GM12878 (cell line): ENCODE data around the gene UBL4B. TPM values are rescaled to one million over a fixed set of nuclear protein-coding genes. Genes with fewer than 3 reads are reported as not detected.

Experiments used
- BCL11A ChIP-seq: IDR thresholded peaks from 2 replicates; pipeline ENCODE4 v1.6.1; 2011; ENCODE audit warnings: low read depth, low read length
- BMI1 ChIP-seq: fragments of 450-650 bp; IDR thresholded peaks from 2 replicates; pipeline ENCODE4 v1.6.1; 2016; ENCODE audit warnings: mild to moderate bottlenecking, moderate library complexity, borderline replicate concordance
- CREB1 ChIP-seq: IDR thresholded peaks from 2 replicates; pipeline ENCODE4 v1.6.1; 2012; ENCODE audit warnings: low read depth, mild to moderate bottlenecking, inconsistent platforms
- DPF2 ChIP-seq: fragments of 450-650 bp; IDR thresholded peaks from 2 replicates; pipeline ENCODE4 v1.6.1; 2017; ENCODE audit warnings: mild to moderate bottlenecking
- E2F4 ChIP-seq: IDR thresholded peaks from 2 replicates; pipeline ENCODE4 v1.6.1; 2012; ENCODE audit warnings: low read depth, low read length, improper control_type of control experiment
- GABPA ChIP-seq: IDR thresholded peaks from 2 replicates; pipeline ENCODE4 v1.6.1; 2014; ENCODE audit warnings: antibody characterized with exemption, low read depth, mild to moderate bottlenecking, inconsistent platforms
- IKZF2 ChIP-seq, 2 experiments: fragments of 450-650 bp; IDR thresholded peaks; 2 replicates each; pipeline ENCODE4 v1.6.1; 2017; ENCODE audit warnings: mild to moderate bottlenecking in 2 of 2, moderate library complexity in 2 of 2
- NFIC ChIP-seq: IDR thresholded peaks from 2 replicates; pipeline ENCODE4 v1.6.1; 2012; ENCODE audit warnings: low read depth, mild to moderate bottlenecking, inconsistent platforms, low read length, moderate library complexity
- NR2C1 ChIP-seq: fragments of 450-650 bp; IDR thresholded peaks from 2 replicates; pipeline ENCODE4 v1.6.1; 2017; ENCODE audit warnings: antibody characterized with exemption, mild to moderate bottlenecking, moderate library complexity
- PRDM15 ChIP-seq: fragments of 450-650 bp; formaldehyde crosslinking; IDR thresholded peaks from 2 replicates; pipeline ENCODE4 v1.4.0; 2020; ENCODE audit warnings: mild to moderate bottlenecking, moderate library complexity
- RELA ChIP-seq: fragments of 450-650 bp; IDR thresholded peaks from 2 replicates; pipeline ENCODE4 v1.8.0; 2014; ENCODE audit warnings: borderline replicate concordance; ENCODE audit not compliant: partially characterized antibody
- STAT1 ChIP-seq: fragments of 450-650 bp; conservative IDR thresholded peaks from 2 replicates; pipeline ENCODE4 v1.6.1; 2014; ENCODE audit warnings: antibody characterized with exemption, mild to moderate bottlenecking
- TBL1XR1 ChIP-seq: IDR thresholded peaks from 2 replicates; pipeline ENCODE4 v1.6.1; 2012; ENCODE audit warnings: low read depth, low read length, improper control_type of control experiment
- TCF3 ChIP-seq: IDR thresholded peaks from 2 replicates; pipeline ENCODE4 v1.6.1; 2012; ENCODE audit warnings: low read depth, mild to moderate bottlenecking, low read length, borderline replicate concordance; ENCODE audit not compliant: insufficient read depth
- polyA plus RNA-seq, 11 experiments: library from polyadenylated mRNA; depleted of rRNA in 4 of 11; unstranded in 6 of 11; stranded (reverse) in 5 of 11; fragments of >200 nt; fragmentation: Nextera tagmentation in 4 of 11; fragmentation: Illumina TruSeq in 1 of 11; extraction: Ambion mirVana in 4 of 11; extraction: Trizol in 1 of 11; gene quantifications; 1 replicate in 1 of 11; 2 replicates in 10 of 11; pipeline versions ENCODE4 v1.2.1 to v1.2.3, GENCODE V29; 2011 to 2016; ENCODE audit warnings: inconsistent platforms in 2 of 11, missing spikeins in 2 of 11, low read depth in 1 of 11
- total RNA-seq, 4 experiments: library from RNA; depleted of rRNA in 3 of 4; stranded (reverse); fragments of >200 nt in 3 of 4; fragmentation: Illumina TruSeq in 1 of 4; extraction: Trizol in 1 of 4; gene quantifications; 2 replicates each; pipeline versions ENCODE4 v1.2.1 to v1.2.3, GENCODE V29; 2013 to 2021

Gene UBL4B
- total and polyA plus RNA-seq, 10 of the 15 experiments (the other 5 are each of a cell fraction or from before 2014, with no cell fraction given), result 0.06 to 0.15 TPM; not detected in 8

GRCh38 chr1:110068646-110069403, 43.4 kb upstream of the UBL4B start (continued):
- no peak for TF ChIP-seq PRDM15 (CRISPR knock-in tag)
- no peak for TF ChIP-seq IKZF2 (IDR thresholded peaks at IDR 0.05)
- no peak for TF ChIP-seq DPF2
- no peak for TF ChIP-seq BCL11A
- TF ChIP-seq BMI1, result peak; percentile 95
- no peak for TF ChIP-seq TBL1XR1
- no peak for TF ChIP-seq CREB1
- TF ChIP-seq RELA, result no peak
- no peak for TF ChIP-seq TCF3
- TF ChIP-seq NR2C1, result no peak
- TF ChIP-seq GABPA, result no peak
- TF ChIP-seq E2F4, result no peak
- no peak for TF ChIP-seq NFIC
- TF ChIP-seq STAT1, result no peak
